ENCODE measurements around the gene RPS14.

The RPS14 gene

DNA sequence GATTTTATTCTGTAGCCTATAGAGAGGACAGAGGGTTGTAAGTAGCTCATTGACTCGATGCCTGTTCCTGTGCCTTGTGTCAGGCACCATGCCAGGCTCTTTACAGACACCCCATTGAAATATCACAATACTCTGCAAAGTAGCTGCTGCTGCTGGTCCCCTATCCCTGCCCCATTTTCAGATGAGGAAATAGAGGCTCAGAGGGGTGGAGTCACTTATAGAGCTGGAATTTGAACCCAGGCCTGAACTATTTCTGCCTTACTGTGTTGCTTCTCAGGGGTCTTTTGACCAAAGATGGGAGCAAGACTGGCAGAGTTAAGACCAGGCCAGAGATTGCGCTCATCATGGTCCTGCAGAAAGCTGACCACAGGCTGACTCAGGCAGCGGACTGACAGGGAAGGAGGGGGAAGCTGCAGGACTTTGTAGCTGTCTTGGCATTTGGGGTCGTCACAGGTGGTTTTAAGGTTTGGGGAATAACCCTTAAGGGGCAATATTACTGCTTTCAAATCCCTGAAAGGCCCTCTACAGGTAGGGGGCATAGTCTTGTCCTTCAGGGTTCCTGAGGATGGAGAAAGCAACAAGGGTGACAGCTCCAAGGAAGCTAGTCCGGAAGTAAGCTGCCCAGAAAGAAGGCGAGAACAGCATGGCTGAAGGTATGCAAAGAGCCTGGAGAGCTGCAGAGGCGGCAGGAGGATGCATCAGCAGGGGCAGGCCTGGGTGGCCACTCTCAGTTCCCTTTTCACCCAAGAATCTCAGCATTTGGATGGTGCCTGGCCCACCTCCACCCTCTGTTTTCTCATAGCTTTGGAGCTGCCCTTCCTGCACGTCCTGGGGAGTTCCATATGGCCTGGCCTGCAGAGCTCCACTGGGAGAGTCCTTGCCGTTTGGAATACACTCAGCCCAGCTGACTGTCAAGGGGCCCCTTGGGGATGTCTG is 40.1 kb upstream of the RPS14 start:
- Histone ChIP-seq H3K23ac (ENCODE audit: low read length) (peak overlapping the region; percentile 81), H2BK120ac (ENCODE audit: low read depth, low read length) (no peak overlapping the region), H3K36me3 (ENCODE audit: control insufficient read depth, insufficient read depth, low read length) (no peaks in the 10 kb centered on the region), H4K8ac (ENCODE audit: low read depth, low read length) (no peak overlapping the region), H3K27ac (ENCODE audit: low read depth, low read length) (peak overlapping the region; percentile 34), H4K5ac (ENCODE audit: low read length) (no peak overlapping the region), H3K79me1 (ENCODE audit: low read length) (peaks cover 19% of the 10 kb centered on the region), H3K9ac (ENCODE audit: low read length) (peak overlapping the region; percentile 13), H2BK5ac (ENCODE audit: low read length) (no peak overlapping the region), H2AK5ac (ENCODE audit: low read length) (no peak overlapping the region), H3K4me1 (ENCODE audit: control insufficient read depth, low read depth, low read length) (peaks cover 30% of the 10 kb centered on the region), H2BK15ac (replicated peaks; ENCODE audit: low read depth) (no peak overlapping the region), H3K79me2 (ENCODE audit: control insufficient read depth, insufficient read depth, low read length) (peaks cover 69% of the 10 kb centered on the region), H3K27me3 (ENCODE audit: insufficient read depth, low read length, poor library complexity) (no peaks in the 10 kb centered on the region), H3K4me3 (ENCODE audit: low read length) (no peak overlapping the region), H3K4ac (ENCODE audit: low read depth, low read length) (no peak overlapping the region), H3K4me2 (ENCODE audit: low read length) (no peak overlapping the region), H3K18ac (ENCODE audit: low read length) (peak overlapping the region; percentile 21), H3K56ac (ENCODE audit: low read length) (peak overlapping the region; percentile 44)
- no CpG with 5 or more reads among the region's 9 CpGs for WGBS (ENCODE audit: extremely low coverage, insufficient coverage, low lambda C conversion rate)
- peak; percentile 76 for DNase-seq

DNA sequence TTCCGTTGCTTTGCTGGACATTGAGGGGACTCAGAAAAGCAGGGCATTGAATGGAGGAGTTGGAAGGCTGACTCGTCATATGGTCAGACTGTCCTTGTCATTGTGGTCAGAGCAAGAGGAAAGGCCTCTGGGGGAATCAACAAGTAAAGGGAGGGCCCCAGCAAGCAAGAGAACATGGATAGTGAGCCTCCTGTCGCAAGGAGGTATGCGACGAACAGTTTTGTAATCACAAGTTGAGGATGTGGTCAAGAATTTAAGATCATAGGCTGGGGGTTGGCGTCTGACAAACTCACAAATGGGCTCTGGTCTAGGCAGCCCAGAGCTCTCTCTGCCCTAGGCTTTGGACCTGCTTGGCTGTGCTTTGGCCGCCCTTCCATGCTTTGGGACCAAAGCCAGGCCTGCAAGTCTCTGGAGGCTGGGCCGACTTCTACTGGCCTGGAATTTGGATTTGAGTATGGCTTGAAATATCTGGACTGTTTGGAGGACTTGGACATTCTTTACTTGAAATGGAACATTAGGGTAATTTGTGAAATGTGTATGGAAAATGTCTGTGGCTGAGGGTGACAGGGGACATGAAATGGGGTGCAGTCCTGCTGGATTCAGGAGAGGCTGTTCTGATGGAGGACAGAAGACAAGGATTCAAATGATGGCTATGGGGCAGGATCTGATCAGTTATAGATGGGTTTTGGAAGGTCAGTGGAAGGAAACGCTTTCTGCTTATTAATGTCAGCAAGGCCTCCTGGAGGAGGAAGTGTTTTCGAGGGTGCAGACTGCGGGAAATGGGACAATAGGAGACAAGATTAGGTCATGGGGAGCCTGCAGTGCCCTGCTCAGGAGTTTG is 39.2 kb upstream of the RPS14 start:
- Histone ChIP-seq H3K27me3 (ENCODE audit: insufficient read depth, low read length, poor library complexity) (no peaks in the 10 kb centered on the region), H3K4me1 (ENCODE audit: control insufficient read depth, low read depth, low read length) (peaks cover 30% of the 10 kb centered on the region), H3K23ac (ENCODE audit: low read length) (peak overlapping the region; percentile 81), H2BK15ac (replicated peaks; ENCODE audit: low read depth) (no peak overlapping the region), H3K4ac (ENCODE audit: low read depth, low read length) (no peak overlapping the region), H3K36me3 (ENCODE audit: control insufficient read depth, insufficient read depth, low read length) (no peaks in the 10 kb centered on the region), H3K4me3 (ENCODE audit: low read length) (no peak overlapping the region), H3K9ac (ENCODE audit: low read length) (peak overlapping the region; percentile 54), H3K4me2 (ENCODE audit: low read length) (no peak overlapping the region), H3K79me1 (ENCODE audit: low read length) (peaks cover 19% of the 10 kb centered on the region), H4K8ac (ENCODE audit: low read depth, low read length) (no peak overlapping the region), H3K79me2 (ENCODE audit: control insufficient read depth, insufficient read depth, low read length) (peaks cover 65% of the 10 kb centered on the region), H2BK5ac (ENCODE audit: low read length) (peak overlapping the region; percentile 14), H3K27ac (ENCODE audit: low read depth, low read length) (peak overlapping the region; percentile 19), H3K18ac (ENCODE audit: low read length) (peak overlapping the region; percentile 34), H4K5ac (ENCODE audit: low read length) (no peak overlapping the region), H3K56ac (ENCODE audit: low read length) (peak overlapping the region; percentile 76), H2AK5ac (ENCODE audit: low read length) (peak overlapping the region; percentile 47), H2BK120ac (ENCODE audit: low read depth, low read length) (no peak overlapping the region)
- no peak for DNase-seq
- WGBS (ENCODE audit: extremely low coverage, insufficient coverage, low lambda C conversion rate): no CpG with 5 or more reads among the region's 11 CpGs

DNA sequence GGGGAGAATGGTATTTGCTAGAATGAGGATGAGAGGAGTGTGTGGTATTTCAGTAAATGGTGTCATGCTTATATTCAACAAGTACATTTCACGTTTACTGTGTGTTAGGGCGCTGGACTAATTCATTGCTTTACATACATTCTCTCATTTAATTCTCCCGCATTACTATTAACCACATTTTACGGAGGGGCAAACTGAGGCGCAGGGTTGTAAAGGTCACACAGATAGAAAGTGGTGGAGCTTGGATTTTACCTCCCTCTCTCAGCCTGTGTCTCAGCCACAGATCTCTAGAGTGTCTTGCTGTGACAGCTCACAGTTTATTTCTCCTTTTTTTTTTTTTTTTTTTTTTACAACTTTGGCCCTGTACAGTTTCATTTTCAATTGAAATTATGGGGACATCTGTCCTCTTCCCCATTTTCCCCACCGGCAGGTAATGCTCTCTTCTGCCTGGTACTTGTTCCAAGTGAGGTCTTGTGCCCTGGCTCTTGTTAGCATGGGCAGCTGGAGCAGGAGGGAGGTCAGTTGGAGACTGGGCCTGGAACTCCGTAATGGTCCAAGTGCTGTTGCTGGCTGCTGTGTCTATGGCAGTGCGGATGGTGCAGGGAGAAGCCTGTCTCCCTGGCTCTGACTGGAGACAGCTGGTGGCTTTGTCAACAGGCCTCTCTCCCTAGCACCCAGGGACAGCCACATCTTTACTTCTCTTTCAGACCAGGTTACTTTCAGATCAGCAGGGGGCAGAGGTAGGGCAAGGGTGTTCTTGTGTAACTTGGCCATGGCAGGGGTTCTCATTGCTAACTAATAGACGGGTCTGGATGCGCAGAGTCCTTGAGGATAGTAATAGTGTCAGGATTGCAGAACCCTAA is 37.9 kb upstream of the RPS14 start:
- Histone ChIP-seq H3K9ac (ENCODE audit: low read length) (peak overlapping the region; percentile 96), H3K4me2 (ENCODE audit: low read length) (peak overlapping the region; percentile 14), H3K56ac (ENCODE audit: low read length) (peak overlapping the region; percentile 97), H3K27ac (ENCODE audit: low read depth, low read length) (peak overlapping the region; percentile 4), H3K4me1 (ENCODE audit: control insufficient read depth, low read depth, low read length) (peaks cover 30% of the 10 kb centered on the region), H3K4me3 (ENCODE audit: low read length) (peak overlapping the region; percentile 82), H2BK120ac (ENCODE audit: low read depth, low read length) (no peak overlapping the region), H2BK5ac (ENCODE audit: low read length) (no peak overlapping the region), H4K8ac (ENCODE audit: low read depth, low read length) (no peak overlapping the region), H3K79me2 (ENCODE audit: control insufficient read depth, insufficient read depth, low read length) (peaks cover 55% of the 10 kb centered on the region), H3K36me3 (ENCODE audit: control insufficient read depth, insufficient read depth, low read length) (no peaks in the 10 kb centered on the region), H3K23ac (ENCODE audit: low read length) (no peak overlapping the region), H3K27me3 (ENCODE audit: insufficient read depth, low read length, poor library complexity) (no peaks in the 10 kb centered on the region), H3K79me1 (ENCODE audit: low read length) (peaks cover 16% of the 10 kb centered on the region), H3K18ac (ENCODE audit: low read length) (no peak overlapping the region), H3K4ac (ENCODE audit: low read depth, low read length) (no peak overlapping the region), H2BK15ac (replicated peaks; ENCODE audit: low read depth) (no peak overlapping the region), H4K5ac (ENCODE audit: low read length) (no peak overlapping the region), H2AK5ac (ENCODE audit: low read length) (no peak overlapping the region)
- DNase-seq: no peak
- no CpG with 5 or more reads among the region's 10 CpGs for WGBS (ENCODE audit: extremely low coverage, insufficient coverage, low lambda C conversion rate)

DNA sequence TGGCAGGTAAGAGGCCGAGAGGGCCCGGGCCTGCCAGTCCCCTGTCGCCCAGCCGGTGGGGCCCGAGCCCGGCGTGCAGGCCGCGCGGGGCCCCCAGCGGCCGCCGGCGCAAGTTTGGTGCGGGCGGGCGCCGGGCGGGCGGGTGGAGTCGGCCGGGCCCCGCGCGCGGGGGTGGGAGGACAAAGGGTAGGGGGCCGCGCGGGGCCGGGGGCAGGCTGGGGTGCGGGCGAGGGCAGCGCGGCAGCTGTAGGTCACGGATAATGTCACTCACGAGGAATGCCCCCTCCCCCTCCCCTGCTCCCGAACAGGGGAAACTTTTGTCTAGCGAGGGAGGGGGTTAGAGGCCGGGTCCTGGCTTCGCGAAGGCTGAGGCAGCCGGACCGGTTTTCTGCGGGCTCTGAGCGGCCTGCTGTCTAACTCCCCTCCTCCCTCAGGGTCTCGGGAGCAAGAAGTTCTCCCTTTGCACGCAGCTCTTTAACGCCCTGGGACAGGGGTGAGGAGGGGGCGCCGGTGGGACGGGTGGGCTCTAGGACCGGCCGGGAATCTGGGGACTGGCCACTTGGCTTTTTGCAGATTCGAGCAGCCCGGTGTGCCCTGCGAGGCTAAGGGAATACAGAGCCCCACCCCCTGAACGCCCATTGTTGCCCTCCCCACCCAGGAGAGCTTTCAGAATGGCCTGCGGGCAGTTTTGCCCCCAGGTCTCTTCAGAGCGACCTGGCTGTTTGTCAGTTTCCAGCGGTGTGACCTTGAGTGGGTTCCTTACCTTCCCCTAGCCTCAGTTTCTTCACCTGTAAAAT is 37.1 kb upstream of the RPS14 start:
- Histone ChIP-seq H2AK5ac (ENCODE audit: low read length) (no peak overlapping the region), H2BK15ac (replicated peaks; ENCODE audit: low read depth) (no peak overlapping the region), H3K4me1 (ENCODE audit: control insufficient read depth, low read depth, low read length) (peaks cover 34% of the 10 kb centered on the region), H3K27me3 (ENCODE audit: insufficient read depth, low read length, poor library complexity) (no peaks in the 10 kb centered on the region), H3K56ac (ENCODE audit: low read length) (peak overlapping the region; percentile 98), H3K4me2 (ENCODE audit: low read length) (peak overlapping the region; percentile 53), H2BK120ac (ENCODE audit: low read depth, low read length) (peak overlapping the region; percentile 54), H4K8ac (ENCODE audit: low read depth, low read length) (no peak overlapping the region), H3K79me1 (ENCODE audit: low read length) (peaks cover 16% of the 10 kb centered on the region), H3K9ac (ENCODE audit: low read length) (peak overlapping the region; percentile 96), H3K18ac (ENCODE audit: low read length) (peak overlapping the region; percentile 98), H3K36me3 (ENCODE audit: control insufficient read depth, insufficient read depth, low read length) (no peaks in the 10 kb centered on the region), H4K5ac (ENCODE audit: low read length) (no peak overlapping the region), H3K23ac (ENCODE audit: low read length) (no peak overlapping the region), H3K4me3 (ENCODE audit: low read length) (peak overlapping the region; percentile 82), H2BK5ac (ENCODE audit: low read length) (peak overlapping the region; percentile 89), H3K4ac (ENCODE audit: low read depth, low read length) (peak overlapping the region; percentile 70), H3K79me2 (ENCODE audit: control insufficient read depth, insufficient read depth, low read length) (peaks cover 48% of the 10 kb centered on the region), H3K27ac (ENCODE audit: low read depth, low read length) (peak overlapping the region; percentile 98)
- DNase-seq: peak; percentile 97
- no CpG with 5 or more reads among the region's 60 CpGs for WGBS (ENCODE audit: extremely low coverage, insufficient coverage, low lambda C conversion rate)
